Right atrium auricular region (tissue), 2 donors: Measurements from ENCODE around the gene HNRNPA1. TPM values are rescaled to one million over a fixed set of nuclear protein-coding genes. Genes with fewer than 3 reads are reported as not detected.

ENCODE experiments used
- DNase-seq: peaks from one replicate; pipeline ENCODE4 v3.0.0-alpha.2; 2019; ENCODE audit warnings: low spot score
- H3K27ac ChIP-seq, 2 donors: fragments of 200-600 bp; sonication (generic); 1 replicate in 1 of 2; 2 replicates in 1 of 2; pipeline ENCODE4 v1.5.1; 2016 to 2019
- H3K27me3 ChIP-seq, 2 donors: fragments of 200-600 bp; sonication (generic); one replicate each; pipeline versions ENCODE4 v1.5.1 to v1.6.0; 2017 to 2019
- H3K36me3 ChIP-seq: fragments of 200-600 bp; sonication (generic); one replicate; pipeline ENCODE4 v1.5.1; 2016
- H3K4me1 ChIP-seq, 2 donors: fragments of 200-600 bp; sonication (generic); one replicate each; pipeline versions ENCODE4 v1.5.1 to v1.6.0; 2017 to 2019
- H3K4me3 ChIP-seq, 2 donors: fragments of 200-600 bp; sonication (generic); 1 replicate in 1 of 2; 2 replicates in 1 of 2; pipeline ENCODE4 v1.5.1; 2017 to 2019; ENCODE audit warnings: mild to moderate bottlenecking in 1 of 2, moderate library complexity in 1 of 2
- H3K9me3 ChIP-seq, 2 donors: fragments of 200-600 bp; sonication (generic); one replicate each; pipeline ENCODE4 v1.5.1; 2019
- total RNA-seq, 2 donors: library from RNA; depleted of rRNA; stranded (reverse); fragments of >200 nt; gene quantifications; one replicate each; pipeline ENCODE4 v1.1.0, GENCODE V29; 2016
- TF ChIP-seq, protein P1 (sequence below), 2 donors: fragments of 200-600 bp; sonication (generic); IDR thresholded peaks; one replicate each; pipeline ENCODE4 v1.5.1; 2019; ENCODE audit warnings: antibody characterized with exemption in 2 of 2

The HNRNPA1 gene
- total RNA-seq, 2 donors from 2014 or later: 237 to 404 TPM

DNA sequence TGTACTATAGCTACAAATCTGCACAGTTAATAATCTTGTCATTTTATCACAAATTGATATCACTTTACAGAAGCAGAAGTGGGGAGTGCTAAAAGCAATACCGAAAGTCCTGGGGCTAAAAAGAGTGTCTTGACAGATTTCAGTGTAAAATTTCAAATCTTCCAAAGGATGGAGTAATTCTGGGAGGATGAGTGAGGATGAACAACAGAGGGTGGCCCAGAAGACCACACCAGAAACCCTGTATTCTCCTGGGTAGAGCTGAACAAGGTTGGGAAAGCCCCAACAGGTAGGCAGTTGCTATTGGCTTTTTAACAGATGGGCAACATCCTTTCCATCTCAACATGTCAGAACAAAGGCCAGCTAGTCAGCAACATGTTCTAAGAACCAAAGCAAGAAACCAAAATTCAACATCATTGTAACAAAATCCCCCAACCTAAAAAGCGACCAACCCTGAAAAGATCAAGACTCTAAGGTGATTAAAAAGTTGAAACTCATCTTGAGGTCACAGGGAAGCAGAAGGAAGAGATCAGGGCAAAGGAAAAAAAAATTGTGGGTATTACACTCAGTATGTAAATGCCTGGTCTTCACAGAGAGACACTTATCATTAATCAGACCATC, 39.4 kb upstream of the HNRNPA1 start:
- TF ChIP-seq, protein P1, sequence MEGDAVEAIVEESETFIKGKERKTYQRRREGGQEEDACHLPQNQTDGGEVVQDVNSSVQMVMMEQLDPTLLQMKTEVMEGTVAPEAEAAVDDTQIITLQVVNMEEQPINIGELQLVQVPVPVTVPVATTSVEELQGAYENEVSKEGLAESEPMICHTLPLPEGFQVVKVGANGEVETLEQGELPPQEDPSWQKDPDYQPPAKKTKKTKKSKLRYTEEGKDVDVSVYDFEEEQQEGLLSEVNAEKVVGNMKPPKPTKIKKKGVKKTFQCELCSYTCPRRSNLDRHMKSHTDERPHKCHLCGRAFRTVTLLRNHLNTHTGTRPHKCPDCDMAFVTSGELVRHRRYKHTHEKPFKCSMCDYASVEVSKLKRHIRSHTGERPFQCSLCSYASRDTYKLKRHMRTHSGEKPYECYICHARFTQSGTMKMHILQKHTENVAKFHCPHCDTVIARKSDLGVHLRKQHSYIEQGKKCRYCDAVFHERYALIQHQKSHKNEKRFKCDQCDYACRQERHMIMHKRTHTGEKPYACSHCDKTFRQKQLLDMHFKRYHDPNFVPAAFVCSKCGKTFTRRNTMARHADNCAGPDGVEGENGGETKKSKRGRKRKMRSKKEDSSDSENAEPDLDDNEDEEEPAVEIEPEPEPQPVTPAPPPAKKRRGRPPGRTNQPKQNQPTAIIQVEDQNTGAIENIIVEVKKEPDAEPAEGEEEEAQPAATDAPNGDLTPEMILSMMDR (IDR thresholded peaks at IDR 0.05): no peak
- DNase-seq: no peak
- no peak overlapping the region for H3K4me3 ChIP-seq
- H3K9me3 ChIP-seq: no peaks in the 10 kb centered on the region
- peaks cover 0 to 5% of the 10 kb centered on the region in 2 donors for H3K4me1 ChIP-seq
- no peak overlapping the region for H3K27ac ChIP-seq
- no peaks in the 10 kb centered on the region for H3K27me3 ChIP-seq
- peaks cover 14% of the 10 kb centered on the region for H3K36me3 ChIP-seq

- no peak overlapping the region for H3K4me3 ChIP-seq
Observed at GRCh38 chr12:54246011-54246641, 34.4 kb upstream of the HNRNPA1 start.

DNA sequence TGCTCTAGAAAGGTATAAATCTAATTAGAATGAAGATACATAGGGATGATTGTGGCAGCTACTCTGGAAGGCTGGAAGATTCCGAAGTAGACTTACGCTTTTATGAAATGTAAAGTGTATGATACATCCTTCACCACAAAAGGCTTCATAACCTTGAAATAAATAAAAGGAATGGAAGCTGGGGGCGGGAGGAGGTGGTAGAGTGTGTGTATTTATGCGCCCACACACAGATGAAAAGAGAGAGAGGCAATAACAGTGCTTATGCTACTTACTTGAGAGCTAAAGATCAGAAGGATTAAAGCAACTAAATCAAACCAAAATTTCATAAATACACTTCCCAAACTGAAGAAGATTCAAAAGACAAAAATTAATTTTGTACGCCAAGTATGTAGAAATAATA, 31.0 kb upstream of the HNRNPA1 start:
- no peak for DNase-seq
- H3K36me3 ChIP-seq: peaks cover 36% of the 10 kb centered on the region
- TF ChIP-seq, protein P1 (IDR thresholded peaks at IDR 0.05): no peak
- H3K27ac ChIP-seq: no peak overlapping the region
- no peak overlapping the region for H3K4me3 ChIP-seq
- H3K27me3 ChIP-seq: no peaks in the 10 kb centered on the region
- no peaks in the 10 kb centered on the region for H3K9me3 ChIP-seq
- H3K4me1 ChIP-seq: peaks cover 0 to 13% of the 10 kb centered on the region in 2 donors

More at GRCh38 chr12:54246011-54246641, 34.4 kb upstream of the HNRNPA1 start:
- H3K4me1 ChIP-seq: peaks cover 0 to 13% of the 10 kb centered on the region in 2 donors
- peaks cover 25% of the 10 kb centered on the region for H3K36me3 ChIP-seq
- no peaks in the 10 kb centered on the region for H3K27me3 ChIP-seq
- H3K27ac ChIP-seq: peak overlapping the region; percentile 69 to 71
- TF ChIP-seq, protein P1 (IDR thresholded peaks at IDR 0.05): no peak
- DNase-seq: no peak
- no peaks in the 10 kb centered on the region for H3K9me3 ChIP-seq

- DNase-seq: no peak
- no peaks in the 10 kb centered on the region for H3K9me3 ChIP-seq
- no peaks in the 10 kb centered on the region for H3K27me3 ChIP-seq
- peaks cover 50% of the 10 kb centered on the region for H3K36me3 ChIP-seq
- TF ChIP-seq, protein P1 (IDR thresholded peaks at IDR 0.05): peak; percentile 31 to 68
- H3K4me1 ChIP-seq: peaks cover 0 to 13% of the 10 kb centered on the region in 2 donors
- H3K4me3 ChIP-seq: no peak overlapping the region
- no peak overlapping the region for H3K27ac ChIP-seq
Observed at GRCh38 chr12:54251667-54252284, 28.8 kb upstream of the HNRNPA1 start.

DNA sequence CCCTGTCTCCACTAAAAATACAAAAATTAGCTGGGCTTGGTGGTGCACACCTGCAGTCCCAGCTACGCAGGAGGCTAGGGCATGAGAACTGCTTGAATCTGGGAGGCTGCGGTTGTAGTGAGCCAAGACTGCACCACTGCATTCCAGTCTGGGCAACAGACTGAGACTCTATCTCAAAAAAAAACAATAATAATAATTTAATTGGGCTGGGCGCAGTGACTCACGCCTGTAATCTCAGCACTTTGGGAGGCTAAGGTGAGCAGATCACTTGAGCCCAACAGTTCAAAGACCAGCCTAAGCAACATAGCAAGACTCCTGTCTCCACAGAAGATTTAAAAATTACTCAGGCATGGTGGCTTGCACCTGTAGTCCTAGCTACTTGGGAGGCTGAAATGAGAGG, 27.3 kb upstream of the HNRNPA1 start:
- no peaks in the 10 kb centered on the region for H3K9me3 ChIP-seq
- no peak overlapping the region for H3K27ac ChIP-seq
- H3K36me3 ChIP-seq: peaks cover 53% of the 10 kb centered on the region
- H3K27me3 ChIP-seq: no peaks in the 10 kb centered on the region
- no peak for DNase-seq
- TF ChIP-seq, protein P1 (IDR thresholded peaks at IDR 0.05): no peak
- peaks cover 0 to 18% of the 10 kb centered on the region in 2 donors for H3K4me1 ChIP-seq
- no peak overlapping the region for H3K4me3 ChIP-seq
